ENCODE measurements around the gene CNN2. TPM values are rescaled to one million over a fixed set of nuclear protein-coding genes. Genes with fewer than 3 reads are reported as not detected.

Gene CNN2
- total and polyA plus RNA-seq, 2 of the 13 experiments (the other 11 are each of a cell fraction or from before 2014, with no cell fraction given): 63.6 to 70.0 TPM

- Histone ChIP-seq H3K36me3 (replicated peaks in 1 of 2; ENCODE audit: control insufficient read depth in 1 of 2, insufficient read depth in 2 of 2, low read length in 2 of 2) (peaks cover 5 to 11% of the 10 kb centered on the region in 2 experiments; a peak in 3 of 5 replicates), H2AFZ (ENCODE audit: low read length) (no peak overlapping the region), H3K4me3 (replicated peaks in 1 of 3; ENCODE audit: insufficient read depth in 1 of 3, low read depth in 2 of 3, low read length in 3 of 3) (no peak overlapping the region), H3K79me2 (ENCODE audit: insufficient read depth, low read length) (no peaks in the 10 kb centered on the region), H3K27ac (ENCODE audit: extremely low read length, insufficient read depth, low read length) (no peak overlapping the region), H3K9me3 (ENCODE audit: low read length) (no peaks in the 10 kb centered on the region), H3K27me3 (ENCODE audit: control insufficient read depth in 1 of 2, insufficient read depth in 2 of 2, low read length in 2 of 2) (peaks cover 0 to 14% of the 10 kb centered on the region in 2 experiments; a peak in 4 of 5 replicates), H4K20me1 (ENCODE audit: insufficient read depth, low read length) (peaks cover 6% of the 10 kb centered on the region; the same call in 1 of the 2 replicates), H3K9ac (ENCODE audit: insufficient read depth, low read depth, low read length) (no peak overlapping the region), H3K4me2 (ENCODE audit: low read depth, low read length) (no peak overlapping the region), H3K4me1 (ENCODE audit: insufficient read depth, low read length) (peaks cover 43% of the 10 kb centered on the region)
- TSS peak; percentile 34 for BruUV-seq (replicated peaks)
- in situ Hi-C loops (cut with HindIII; ENCODE audit: extremely low pct_ligation_motif_present, low pct_unique_long_range_greater_than_20kb) (no loop called here), intact Hi-C loops (cut with micrococcal nuclease; ENCODE audit: unreplicated experiment) (loop anchor here (10.0 kb wide), 1 partner anchor 210 kb away; no protein-coding TSS in a partner anchor)
- ATAC-seq (no peak), FAIRE-seq (no peak), DNase-seq (ENCODE audit: low spot score) (no peak)
- TF ChIP-seq ZBTB33 (CRISPR knock-in tag; IDR thresholded peaks at IDR 0.05): peak; percentile 43; the same call in 1 of the 2 replicates
- TF ChIP-seq AGO2 (optimal IDR thresholded peaks at IDR 0.05; ENCODE audit: low read depth, low read length): peak; percentile 14
- peak; percentile 22 for TF ChIP-seq RBM22 (optimal IDR thresholded peaks at IDR 0.05; ENCODE audit: low read length)
- no peak for TF ChIP-seq HNRNPK (IDR thresholded peaks at IDR 0.05; ENCODE audit: low read depth, low read length, poor library complexity, severe bottlenecking)
- TF ChIP-seq MBD4 (IDR thresholded peaks at IDR 0.05; ENCODE audit: borderline replicate concordance, low read length): no peak
- TF ChIP-seq AGO1 (IDR thresholded peaks at IDR 0.05; ENCODE audit: low read depth, low read length, poor library complexity, severe bottlenecking): peak; percentile 26
- WGBS (ENCODE audit: low lambda C conversion rate): 88% methylated on average over 11 of the region's 26 CpGs
- ChIA-PET POLR2A (no interaction called here), CTCF (ENCODE audit: low intra/inter-chr PET ratio, low total read pairs) (no interaction called here)
Observed at GRCh38 chr19:995051-995827, 31.2 kb upstream of the CNN2 start.

Data from HepG2 (cell line).